Suprapubic skin (tissue), 4 donors: Measurements from ENCODE around the gene SF3B1. TPM values are rescaled to one million over a fixed set of nuclear protein-coding genes. Genes with fewer than 3 reads are reported as not detected.

Experiments
- DNase-seq, 2 donors: peaks; one replicate each; pipeline ENCODE4 v3.0.0-alpha.2; 2019; ENCODE audit warnings: low spot score in 2 of 2
- H3K27ac ChIP-seq: fragments of 200-600 bp; sonication (generic); one replicate; pipeline ENCODE4 v1.5.1; 2019
- H3K27me3 ChIP-seq: fragments of 200-600 bp; sonication (generic); one replicate; pipeline ENCODE4 v1.5.1; 2019
- H3K36me3 ChIP-seq: fragments of 200-600 bp; sonication (generic); one replicate; pipeline ENCODE4 v1.5.1; 2019
- H3K4me1 ChIP-seq: fragments of 200-600 bp; sonication (generic); one replicate; pipeline ENCODE4 v1.5.1; 2019
- H3K4me3 ChIP-seq: fragments of 200-600 bp; sonication (generic); one replicate; pipeline ENCODE4 v1.5.1; 2019; ENCODE audit warnings: mild to moderate bottlenecking
- H3K9me3 ChIP-seq: fragments of 200-600 bp; sonication (generic); one replicate; pipeline ENCODE4 v1.5.1; 2019
- CTCF ChIP-seq, 2 donors: fragments of 200-600 bp in 1 of 2; fragments of 450-650 bp in 1 of 2; sonication (generic) in 1 of 2; IDR thresholded peaks; one replicate each; pipeline ENCODE4 v1.5.1; 2016 to 2019; ENCODE audit warnings: antibody characterized with exemption in 2 of 2, mild to moderate bottlenecking in 1 of 2, moderate library complexity in 1 of 2
- EP300 ChIP-seq: sonication (generic); formaldehyde crosslinking; IDR thresholded peaks from one replicate; pipeline ENCODE4 v1.6.1; 2017; ENCODE audit warnings: antibody characterized with exemption
- POLR2A ChIP-seq, 2 donors: fragments of 450-650 bp; IDR thresholded peaks; one replicate each; pipeline ENCODE4 v1.6.1; 2017; ENCODE audit warnings: antibody characterized with exemption in 2 of 2, mild to moderate bottlenecking in 2 of 2, moderate library complexity in 2 of 2
- POLR2AphosphoS5 ChIP-seq, 3 donors: sonication (generic); formaldehyde crosslinking; IDR thresholded peaks; one replicate each; pipeline ENCODE4 v1.6.1; 2017; ENCODE audit warnings: antibody characterized with exemption in 3 of 3
- WGBS: methylation state at CpG from one replicate; pipeline ENCODE4 v1.1.5; 2018; 5-methylcytosine and 5-hydroxymethylcytosine counted together
- total RNA-seq, 4 donors: library from RNA; depleted of rRNA; stranded (reverse); fragments of >200 nt; gene quantifications; one replicate each; pipeline ENCODE4 v1.1.0, GENCODE V29; 2016

SF3B1 gene
- total RNA-seq, 4 donors from 2014 or later: 216 to 894 (median 222) TPM

GRCh38 chr2:197356136-197356535, 78.7 kb downstream of the SF3B1 start:
- DNase-seq: no peak
- no peak for TF ChIP-seq EP300
- no peak for TF ChIP-seq POLR2A (IDR thresholded peaks at IDR 0.05)
- TF ChIP-seq POLR2AphosphoS5 (IDR thresholded peaks at IDR 0.05): no peak
- no peak for TF ChIP-seq CTCF (IDR thresholded peaks at IDR 0.05)
- no peaks in the 10 kb centered on the region for H3K4me1 ChIP-seq
- H3K27ac ChIP-seq: no peak overlapping the region
- WGBS: 78% methylated on average over 5 of the region's 5 CpGs
- no peaks in the 10 kb centered on the region for H3K27me3 ChIP-seq
- H3K9me3 ChIP-seq: no peaks in the 10 kb centered on the region
- H3K4me3 ChIP-seq: no peak overlapping the region
- no peaks in the 10 kb centered on the region for H3K36me3 ChIP-seq

- 96% methylated on average over 4 of the region's 4 CpGs for WGBS
Observed at GRCh38 chr2:197354169-197354558, 80.7 kb downstream of the SF3B1 start.

GRCh38 chr2:197353393-197354168, 81.2 kb downstream of the SF3B1 start:
- TF ChIP-seq POLR2A (IDR thresholded peaks at IDR 0.05): no peak
- no peak for TF ChIP-seq POLR2AphosphoS5 (IDR thresholded peaks at IDR 0.05)
- TF ChIP-seq EP300: no peak
- no peak for TF ChIP-seq CTCF (IDR thresholded peaks at IDR 0.05)

More at GRCh38 chr2:197354169-197354558, 80.7 kb downstream of the SF3B1 start:
- Histone ChIP-seq H3K4me3 (no peak overlapping the region), H3K27me3 (no peaks in the 10 kb centered on the region), H3K27ac (no peak overlapping the region), H3K9me3 (no peaks in the 10 kb centered on the region), H3K36me3 (no peaks in the 10 kb centered on the region), H3K4me1 (no peaks in the 10 kb centered on the region)
- TF ChIP-seq POLR2AphosphoS5 (IDR thresholded peaks at IDR 0.05): no peak
- TF ChIP-seq POLR2A (IDR thresholded peaks at IDR 0.05): no peak
- no peak for TF ChIP-seq EP300
- no peak for TF ChIP-seq CTCF (IDR thresholded peaks at IDR 0.05)
- no peak for DNase-seq

GRCh38 chr2:197349699-197350098, 85.1 kb downstream of the SF3B1 start:
- no peak overlapping the region for H3K27ac ChIP-seq
- H3K9me3 ChIP-seq: no peaks in the 10 kb centered on the region
- WGBS: 96% methylated on average over 2 of the region's 2 CpGs
- H3K36me3 ChIP-seq: no peaks in the 10 kb centered on the region
- no peaks in the 10 kb centered on the region for H3K4me1 ChIP-seq
- H3K4me3 ChIP-seq: no peak overlapping the region
- no peak for DNase-seq
- H3K27me3 ChIP-seq: no peaks in the 10 kb centered on the region
- TF ChIP-seq POLR2AphosphoS5 (IDR thresholded peaks at IDR 0.05) (no peak), CTCF (IDR thresholded peaks at IDR 0.05) (no peak), POLR2A (IDR thresholded peaks at IDR 0.05) (no peak), EP300 (no peak)

More at GRCh38 chr2:197353393-197354168, 81.2 kb downstream of the SF3B1 start:
- no peak overlapping the region for H3K4me3 ChIP-seq
- no peak overlapping the region for H3K27ac ChIP-seq
- no peaks in the 10 kb centered on the region for H3K9me3 ChIP-seq
- WGBS: 81% methylated on average over 3 of the region's 3 CpGs
- no peak for DNase-seq
- H3K27me3 ChIP-seq: no peaks in the 10 kb centered on the region
- no peaks in the 10 kb centered on the region for H3K4me1 ChIP-seq
- H3K36me3 ChIP-seq: no peaks in the 10 kb centered on the region

- Histone ChIP-seq H3K36me3 (no peaks in the 10 kb centered on the region), H3K27me3 (no peaks in the 10 kb centered on the region), H3K27ac (no peak overlapping the region), H3K4me3 (no peak overlapping the region), H3K4me1 (no peaks in the 10 kb centered on the region), H3K9me3 (no peaks in the 10 kb centered on the region)
- TF ChIP-seq CTCF (IDR thresholded peaks at IDR 0.05) (no peak), POLR2A (IDR thresholded peaks at IDR 0.05) (no peak), EP300 (no peak), POLR2AphosphoS5 (IDR thresholded peaks at IDR 0.05) (no peak)
- 78% methylated on average over 5 of the region's 5 CpGs for WGBS
- DNase-seq: no peak
Observed at GRCh38 chr2:197348721-197349360, 86.0 kb downstream of the SF3B1 start.
